Lower leg skin (tissue), 4 donors: Measurements from ENCODE around the gene ANKRD52. TPM values are rescaled to one million over a fixed set of nuclear protein-coding genes. Genes with fewer than 3 reads are reported as not detected.

Experiments used
- DNase-seq, 2 donors: peaks; one replicate each; pipeline ENCODE4 v3.0.0-alpha.2; 2019; ENCODE audit warnings: low spot score in 2 of 2
- H3K4me3 ChIP-seq: fragments of 200-600 bp; sonication (generic); 2 replicates; pipeline ENCODE4 v1.5.1; 2017; ENCODE audit warnings: mild to moderate bottlenecking, low read depth; ENCODE audit not compliant: poor library complexity, severe bottlenecking
- CTCF ChIP-seq, 3 donors: fragments of 450-650 bp; IDR thresholded peaks; one replicate each; pipeline ENCODE4 v1.5.1; 2016; ENCODE audit warnings: antibody characterized with exemption in 3 of 3, mild to moderate bottlenecking in 3 of 3, moderate library complexity in 2 of 3
- POLR2A ChIP-seq, 2 donors: fragments of 450-650 bp; IDR thresholded peaks; one replicate each; pipeline ENCODE4 v1.6.1; 2016 to 2017; ENCODE audit warnings: antibody characterized with exemption in 2 of 2, mild to moderate bottlenecking in 1 of 2, moderate library complexity in 1 of 2
- WGBS, 2 donors: methylation state at CpG; one replicate each; pipeline ENCODE4 v1.1.5; 2018; 5-methylcytosine and 5-hydroxymethylcytosine counted together
- intact Hi-C: fragments of 100-400 bp; cut with DNase I; formaldehyde crosslinking; loops from one replicate; pipeline ENCODE4 v1.15.0; 2023; ENCODE audit warnings: low total_unique reads
- total RNA-seq, 4 donors: library from RNA; depleted of rRNA; stranded (reverse); fragments of >200 nt; gene quantifications; one replicate each; pipeline ENCODE4 v1.1.0, GENCODE V29; 2016

ANKRD52 gene
- total RNA-seq, 4 donors from 2014 or later: 15.6 to 22.3 (median 18.7) TPM

GRCh38 chr12:56299853-56300643 is 41.9 kb upstream of the ANKRD52 start, which contains the start of gene CS:
CS (minus strand) TSS chr12:56300330; CDS start chr12:56300201, 129 bp downstream.
- DNase-seq: peak; percentile 99 to 100
- peak within 1 kb of the TSS; percentile 67 for H3K4me3 ChIP-seq
- TF ChIP-seq CTCF (IDR thresholded peaks at IDR 0.05) (no peak), POLR2A (IDR thresholded peaks at IDR 0.05) (no peak)
- WGBS, 2 donors: 0 to 1% methylated on average over 25 to 59 of the region's 63 CpGs
- intact Hi-C loops: no loop called here

- 0 to 1% methylated on average over 10 of the region's 10 CpGs for WGBS, 2 donors
- TF ChIP-seq POLR2A (IDR thresholded peaks at IDR 0.05): no peak
- no peak for TF ChIP-seq CTCF (IDR thresholded peaks at IDR 0.05)
- peak in 1 of 2 donors; percentile 24 for DNase-seq
- H3K4me3 ChIP-seq: peak overlapping the region; percentile 67
- intact Hi-C loops: no loop called here
Measured at GRCh38 chr12:56299308-56299852, 41.2 kb upstream of the ANKRD52 start.

- DNase-seq: no peak
- 82 to 84% methylated on average over 5 of the region's 5 CpGs for whole genome bisulfite sequencing, 2 donors
- no peak overlapping the region for H3K4me3 ChIP-seq
- intact Hi-C loops: no loop called here
- TF ChIP-seq POLR2A (IDR thresholded peaks at IDR 0.05) (no peak), CTCF (IDR thresholded peaks at IDR 0.05) (no peak)
Measured at GRCh38 chr12:56298828-56299227, 40.6 kb upstream of the ANKRD52 start.

- H3K4me3 ChIP-seq: no peak overlapping the region
- intact Hi-C loops: no loop called here
- TF ChIP-seq POLR2A (IDR thresholded peaks at IDR 0.05): no peak
- TF ChIP-seq CTCF (IDR thresholded peaks at IDR 0.05): no peak
- 89 to 90% methylated on average over 8 of the region's 8 CpGs for WGBS, 2 donors
- DNase-seq: no peak
Measured at GRCh38 chr12:56297400-56297799, 39.2 kb upstream of the ANKRD52 start.

- intact Hi-C loops: no loop called here
- TF ChIP-seq CTCF (IDR thresholded peaks at IDR 0.05) (no peak), POLR2A (IDR thresholded peaks at IDR 0.05) (no peak)
- H3K4me3 ChIP-seq: no peak overlapping the region
- DNase-seq: no peak
- 79% methylated on average over 5 of the region's 5 CpGs for WGBS, 2 donors
Measured at GRCh38 chr12:56296295-56296694, 38.1 kb upstream of the ANKRD52 start.
